Mesothelial cell of epicardium (in vitro differentiated cells): ENCODE results near the gene PDE10A. TPM values are rescaled to one million over a fixed set of nuclear protein-coding genes. Genes with fewer than 3 reads are reported as not detected.

Source experiments
- DNase-seq, 2 experiments: peaks; one replicate each; pipeline ENCODE4 v3.0.0; 2021; ENCODE audit warnings: low spot score in 2 of 2; ENCODE audit not compliant: unreplicated experiment in 2 of 2
- H3K27ac Mint-ChIP-seq: 2 replicates; pipeline ENCODE4 v1.8.0; 2021; ENCODE audit warnings: mixed read lengths
- H3K27me3 Mint-ChIP-seq: 2 replicates; pipeline ENCODE4 v1.8.0; 2021; ENCODE audit warnings: low read depth, mixed read lengths
- H3K36me3 Mint-ChIP-seq: 2 replicates; pipeline ENCODE4 v1.8.0; 2021; ENCODE audit warnings: mixed read lengths
- H3K4me1 Mint-ChIP-seq: 2 replicates; pipeline ENCODE4 v1.8.0; 2021; ENCODE audit warnings: mixed read lengths
- H3K4me3 Mint-ChIP-seq: 2 replicates; pipeline ENCODE4 v1.8.0; 2021; ENCODE audit warnings: mild to moderate bottlenecking, moderate library complexity, mixed read lengths
- H3K9me3 Mint-ChIP-seq: 2 replicates; pipeline ENCODE4 v1.8.0; 2021; ENCODE audit warnings: mixed read lengths
- total RNA-seq: library from RNA; stranded (reverse); gene quantifications from 3 replicates; pipeline ENCODE4 v1.2.1, GENCODE V29; 2021
- TF ChIP-seq, protein P1 (sequence below): fragments of 200-600 bp; sonication (generic); IDR thresholded peaks from one replicate; pipeline ENCODE4 v1.5.0; 2021; ENCODE audit warnings: antibody characterized with exemption; ENCODE audit not compliant: unreplicated experiment

Gene PDE10A
- total RNA-seq, 1 donor from 2014 or later = 12.8 TPM

DNA sequence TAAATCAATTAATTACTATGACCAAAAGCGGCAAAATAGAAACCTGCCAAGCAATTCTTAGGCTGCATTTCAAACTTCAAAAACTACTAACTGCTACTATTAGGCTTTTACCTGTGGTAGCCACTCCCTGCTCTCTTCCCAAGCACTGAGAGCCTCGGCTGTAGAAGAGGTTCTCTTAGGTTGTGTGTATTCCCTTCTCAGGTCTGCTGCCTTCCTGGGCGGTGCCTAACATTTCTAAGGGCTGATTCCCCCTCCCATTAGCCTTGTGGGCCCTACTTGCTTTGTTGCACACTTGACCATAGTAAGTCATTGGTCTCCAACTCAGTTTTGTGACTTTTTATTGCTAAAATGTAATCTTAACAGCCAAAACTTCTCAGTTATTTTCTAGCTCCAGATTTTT lies 207.6 kb downstream of the PDE10A start:
- no peak overlapping the region for H3K27ac Mint-ChIP-seq
- DNase-seq = no peak
- peaks cover 14% of the 10 kb centered on the region for H3K4me1 Mint-ChIP-seq
- TF ChIP-seq, protein P1, sequence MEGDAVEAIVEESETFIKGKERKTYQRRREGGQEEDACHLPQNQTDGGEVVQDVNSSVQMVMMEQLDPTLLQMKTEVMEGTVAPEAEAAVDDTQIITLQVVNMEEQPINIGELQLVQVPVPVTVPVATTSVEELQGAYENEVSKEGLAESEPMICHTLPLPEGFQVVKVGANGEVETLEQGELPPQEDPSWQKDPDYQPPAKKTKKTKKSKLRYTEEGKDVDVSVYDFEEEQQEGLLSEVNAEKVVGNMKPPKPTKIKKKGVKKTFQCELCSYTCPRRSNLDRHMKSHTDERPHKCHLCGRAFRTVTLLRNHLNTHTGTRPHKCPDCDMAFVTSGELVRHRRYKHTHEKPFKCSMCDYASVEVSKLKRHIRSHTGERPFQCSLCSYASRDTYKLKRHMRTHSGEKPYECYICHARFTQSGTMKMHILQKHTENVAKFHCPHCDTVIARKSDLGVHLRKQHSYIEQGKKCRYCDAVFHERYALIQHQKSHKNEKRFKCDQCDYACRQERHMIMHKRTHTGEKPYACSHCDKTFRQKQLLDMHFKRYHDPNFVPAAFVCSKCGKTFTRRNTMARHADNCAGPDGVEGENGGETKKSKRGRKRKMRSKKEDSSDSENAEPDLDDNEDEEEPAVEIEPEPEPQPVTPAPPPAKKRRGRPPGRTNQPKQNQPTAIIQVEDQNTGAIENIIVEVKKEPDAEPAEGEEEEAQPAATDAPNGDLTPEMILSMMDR = no peak
- H3K9me3 Mint-ChIP-seq = no peaks in the 10 kb centered on the region
- H3K27me3 Mint-ChIP-seq = no peaks in the 10 kb centered on the region
- H3K4me3 Mint-ChIP-seq = no peak overlapping the region
- H3K36me3 Mint-ChIP-seq = no peaks in the 10 kb centered on the region

GRCh38 chr6:165453395-165453794 lies 209.6 kb downstream of the PDE10A start:
- Mint-ChIP-seq H3K4me3 (no peak overlapping the region), H3K4me1 (peaks cover 11% of the 10 kb centered on the region), H3K36me3 (no peaks in the 10 kb centered on the region), H3K27ac (no peak overlapping the region), H3K27me3 (no peaks in the 10 kb centered on the region), H3K9me3 (no peaks in the 10 kb centered on the region)
- no peak for DNase-seq
- TF ChIP-seq, protein P1 = no peak

GRCh38 chr6:165451838-165452237 lies 211.2 kb downstream of the PDE10A start:
- H3K4me3 Mint-ChIP-seq = no peak overlapping the region
- DNase-seq = no peak
- TF ChIP-seq, protein P1 = no peak

DNA sequence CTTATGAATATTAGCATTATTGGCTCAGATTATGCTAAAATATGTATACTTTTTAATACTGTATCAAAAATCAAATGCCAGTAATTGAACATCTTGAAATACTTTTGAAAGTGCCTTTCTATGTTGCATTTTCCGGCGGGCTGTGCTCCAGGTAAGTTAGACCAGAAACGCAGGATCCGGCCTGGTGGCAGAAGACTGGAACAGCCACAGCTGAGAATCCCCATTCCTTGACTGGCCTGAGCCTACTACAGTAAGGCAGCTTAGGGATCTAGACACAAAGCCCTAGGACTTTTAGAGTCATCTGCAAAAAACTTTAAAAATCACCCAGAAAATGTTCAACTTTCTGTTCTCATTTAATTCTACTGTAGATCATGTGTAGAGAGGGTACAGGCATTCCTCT lies 214.8 kb downstream of the PDE10A start:
- no peak for DNase-seq
- H3K4me1 Mint-ChIP-seq = peaks cover 16% of the 10 kb centered on the region
- TF ChIP-seq, protein P1 = no peak
- no peak overlapping the region for H3K27ac Mint-ChIP-seq
- no peak overlapping the region for H3K4me3 Mint-ChIP-seq
- H3K9me3 Mint-ChIP-seq = peaks cover 6% of the 10 kb centered on the region
- no peaks in the 10 kb centered on the region for H3K27me3 Mint-ChIP-seq
- peaks cover 9% of the 10 kb centered on the region for H3K36me3 Mint-ChIP-seq

More at GRCh38 chr6:165451838-165452237, 211.2 kb downstream of the PDE10A start:
- Mint-ChIP-seq H3K4me1 (peaks cover 11% of the 10 kb centered on the region), H3K27ac (no peak overlapping the region), H3K27me3 (no peaks in the 10 kb centered on the region), H3K36me3 (no peaks in the 10 kb centered on the region), H3K9me3 (no peaks in the 10 kb centered on the region)

- TF ChIP-seq, protein P1 = no peak
- no peak overlapping the region for H3K4me3 Mint-ChIP-seq
- H3K36me3 Mint-ChIP-seq = peaks cover 12% of the 10 kb centered on the region
- peaks cover 16% of the 10 kb centered on the region for H3K4me1 Mint-ChIP-seq
- peak overlapping the region; percentile 12 for H3K27ac Mint-ChIP-seq
- no peaks in the 10 kb centered on the region for H3K27me3 Mint-ChIP-seq
- DNase-seq = no peak
- peaks cover 6% of the 10 kb centered on the region for H3K9me3 Mint-ChIP-seq
Measured at GRCh38 chr6:165447141-165447540, 215.9 kb downstream of the PDE10A start.

DNA sequence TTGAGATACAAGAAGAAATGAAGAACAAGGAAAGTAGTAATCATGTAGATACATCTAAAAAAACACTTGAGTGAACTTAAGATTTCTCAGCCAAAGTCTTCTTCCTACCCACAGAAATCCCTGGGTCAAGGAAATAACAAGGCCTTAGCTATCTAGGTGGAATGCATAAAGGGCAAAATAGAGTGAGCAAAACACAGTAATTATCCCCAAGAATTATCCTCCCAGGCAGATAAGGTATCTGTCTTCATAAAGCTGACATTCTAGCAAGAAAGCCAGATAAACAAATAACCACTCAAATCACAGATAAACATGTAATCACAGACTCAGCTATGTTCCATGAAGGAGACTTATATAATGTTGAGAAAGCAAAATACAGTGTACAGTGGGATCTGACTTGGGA lies 216.7 kb downstream of the PDE10A start:
- no peak overlapping the region for H3K4me3 Mint-ChIP-seq
- no peaks in the 10 kb centered on the region for H3K27me3 Mint-ChIP-seq
- peaks cover 16% of the 10 kb centered on the region for H3K4me1 Mint-ChIP-seq
- H3K36me3 Mint-ChIP-seq = peaks cover 12% of the 10 kb centered on the region
- DNase-seq = no peak
- peaks cover 6% of the 10 kb centered on the region for H3K9me3 Mint-ChIP-seq
- peak overlapping the region; percentile 70 for H3K27ac Mint-ChIP-seq
- TF ChIP-seq, protein P1 = no peak
